OCI-LY1 (cell line): ENCODE data around the gene CCDC40.

Experiments used
- EZH2 ChIP-seq: fragments of 200-600 bp; sonication (generic), shearing (Covaris generic); IDR thresholded peaks from 2 replicates; pipeline ENCODE4 v1.8.0; 2017; ENCODE audit warnings: borderline replicate concordance, mixed run types, mild to moderate bottlenecking, antibody characterized with exemption, low read length, moderate library complexity, mixed read lengths
- TF ChIP-seq, protein P1 (sequence below): fragments of 200-600 bp; sonication (generic), shearing (Covaris generic); IDR thresholded peaks from 2 replicates; pipeline ENCODE4 v1.5.1; 2017; ENCODE audit warnings: mild to moderate bottlenecking, antibody characterized with exemption, low read length, moderate library complexity, mixed read lengths

DNA sequence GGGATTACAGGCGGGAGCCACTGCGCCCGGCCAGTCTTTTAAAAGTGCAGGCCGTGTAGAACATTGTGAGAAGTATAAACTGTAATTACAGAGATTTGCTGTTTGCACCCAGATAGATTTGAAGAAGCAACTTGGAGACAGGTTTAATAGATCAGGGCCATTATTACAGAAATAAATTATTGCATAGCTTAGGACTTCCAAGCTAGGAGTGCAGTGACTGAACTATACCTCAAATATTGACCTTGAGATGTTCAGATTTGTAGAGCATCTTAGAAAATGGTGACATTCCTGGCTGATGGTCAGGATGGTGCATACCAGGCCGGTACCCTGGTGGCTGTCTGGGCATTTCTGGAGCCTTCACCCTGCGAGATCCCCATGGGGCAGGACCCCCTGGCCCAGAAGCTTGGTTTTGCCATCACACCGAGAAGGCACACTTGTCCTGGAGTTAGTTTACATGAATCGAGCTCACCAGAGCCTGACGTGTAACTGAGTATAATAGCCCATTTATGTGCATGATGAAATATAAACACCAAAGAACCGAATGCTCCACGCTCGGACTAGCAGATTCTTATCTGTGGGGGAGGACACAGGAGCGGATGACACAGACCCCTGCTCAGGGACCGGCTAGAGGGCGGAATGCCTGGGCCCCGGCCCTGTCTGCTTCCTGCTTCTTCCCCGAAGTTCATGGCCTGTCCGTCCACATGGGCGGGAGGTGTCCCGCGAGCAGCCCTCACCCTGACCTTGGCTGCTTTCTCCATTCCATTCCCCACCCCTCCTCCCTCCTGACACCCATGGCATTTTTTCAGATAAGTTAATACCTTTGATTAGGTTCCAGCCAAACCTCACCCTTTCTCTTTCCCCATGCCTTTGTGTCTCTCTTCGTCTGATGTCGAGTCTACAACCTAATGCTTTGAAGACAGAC lies 32.1 kb downstream of the CCDC40 start:
- TF ChIP-seq, protein P1, sequence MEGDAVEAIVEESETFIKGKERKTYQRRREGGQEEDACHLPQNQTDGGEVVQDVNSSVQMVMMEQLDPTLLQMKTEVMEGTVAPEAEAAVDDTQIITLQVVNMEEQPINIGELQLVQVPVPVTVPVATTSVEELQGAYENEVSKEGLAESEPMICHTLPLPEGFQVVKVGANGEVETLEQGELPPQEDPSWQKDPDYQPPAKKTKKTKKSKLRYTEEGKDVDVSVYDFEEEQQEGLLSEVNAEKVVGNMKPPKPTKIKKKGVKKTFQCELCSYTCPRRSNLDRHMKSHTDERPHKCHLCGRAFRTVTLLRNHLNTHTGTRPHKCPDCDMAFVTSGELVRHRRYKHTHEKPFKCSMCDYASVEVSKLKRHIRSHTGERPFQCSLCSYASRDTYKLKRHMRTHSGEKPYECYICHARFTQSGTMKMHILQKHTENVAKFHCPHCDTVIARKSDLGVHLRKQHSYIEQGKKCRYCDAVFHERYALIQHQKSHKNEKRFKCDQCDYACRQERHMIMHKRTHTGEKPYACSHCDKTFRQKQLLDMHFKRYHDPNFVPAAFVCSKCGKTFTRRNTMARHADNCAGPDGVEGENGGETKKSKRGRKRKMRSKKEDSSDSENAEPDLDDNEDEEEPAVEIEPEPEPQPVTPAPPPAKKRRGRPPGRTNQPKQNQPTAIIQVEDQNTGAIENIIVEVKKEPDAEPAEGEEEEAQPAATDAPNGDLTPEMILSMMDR: no peak
- no peak for TF ChIP-seq EZH2
